HCT116 (cell line): ENCODE results near the gene FTL.

Source experiments
- TF ChIP-seq, protein P1 (sequence below), 3 experiments: fragments of 200-600 bp in 1 of 3; sonication (generic) in 1 of 3; IDR thresholded peaks in 2 of 3; conservative IDR thresholded peaks in 1 of 3; 2 replicates each; pipeline ENCODE4 v1.5.1; 2012 to 2017; ENCODE audit warnings: low read depth in 2 of 3, low read length in 2 of 3, antibody characterized with exemption in 1 of 3, borderline replicate concordance in 1 of 3, control low read depth in 1 of 3, mild to moderate bottlenecking in 1 of 3, mixed read lengths in 1 of 3, mixed run types in 1 of 3, moderate library complexity in 1 of 3; ENCODE audit not compliant: insufficient read depth in 1 of 3
- TF ChIP-seq, protein P2 (sequence below): IDR thresholded peaks from 2 replicates; pipeline ENCODE4 v1.6.1; 2012

DNA sequence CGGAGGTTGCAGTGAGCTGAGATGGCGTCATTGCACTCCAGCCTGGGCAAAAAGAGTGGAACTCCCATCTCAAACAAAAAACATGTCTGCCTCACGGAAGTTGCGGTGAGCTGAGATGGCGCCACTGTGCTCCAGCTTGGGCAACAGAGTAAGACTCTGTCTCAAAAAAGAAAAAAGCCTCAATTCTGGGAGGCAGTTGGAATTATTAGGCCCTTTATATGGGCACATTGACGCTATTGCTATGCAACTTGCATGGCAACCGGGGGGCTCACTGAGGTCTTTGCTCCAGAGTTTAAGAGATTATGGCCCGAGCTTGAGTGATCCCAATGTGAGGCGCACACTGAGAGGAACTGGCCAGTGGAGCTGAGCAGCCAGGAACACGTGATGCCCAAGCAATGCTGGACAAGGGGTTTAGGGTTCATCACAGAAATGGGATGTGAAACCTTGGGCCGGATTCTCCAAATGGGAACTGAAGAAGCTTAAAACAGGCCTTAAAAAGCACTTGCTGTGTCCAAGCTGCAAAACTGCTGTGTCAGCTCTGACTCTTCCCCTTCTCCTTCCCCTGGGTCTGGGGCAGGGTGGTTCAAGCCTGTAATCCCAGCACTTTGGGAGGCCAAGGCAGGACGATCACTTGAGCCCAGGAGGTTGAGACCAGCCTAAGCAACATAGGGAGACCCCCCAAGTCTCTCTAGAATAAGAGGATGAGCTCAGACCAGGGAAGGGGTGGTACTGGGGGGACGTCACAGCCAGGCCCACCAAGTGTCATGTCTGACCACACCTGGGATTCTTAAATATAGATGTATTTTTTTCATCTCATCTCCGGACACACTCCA, 2.5 kb downstream of the FTL start:
- TF ChIP-seq, protein P1, sequence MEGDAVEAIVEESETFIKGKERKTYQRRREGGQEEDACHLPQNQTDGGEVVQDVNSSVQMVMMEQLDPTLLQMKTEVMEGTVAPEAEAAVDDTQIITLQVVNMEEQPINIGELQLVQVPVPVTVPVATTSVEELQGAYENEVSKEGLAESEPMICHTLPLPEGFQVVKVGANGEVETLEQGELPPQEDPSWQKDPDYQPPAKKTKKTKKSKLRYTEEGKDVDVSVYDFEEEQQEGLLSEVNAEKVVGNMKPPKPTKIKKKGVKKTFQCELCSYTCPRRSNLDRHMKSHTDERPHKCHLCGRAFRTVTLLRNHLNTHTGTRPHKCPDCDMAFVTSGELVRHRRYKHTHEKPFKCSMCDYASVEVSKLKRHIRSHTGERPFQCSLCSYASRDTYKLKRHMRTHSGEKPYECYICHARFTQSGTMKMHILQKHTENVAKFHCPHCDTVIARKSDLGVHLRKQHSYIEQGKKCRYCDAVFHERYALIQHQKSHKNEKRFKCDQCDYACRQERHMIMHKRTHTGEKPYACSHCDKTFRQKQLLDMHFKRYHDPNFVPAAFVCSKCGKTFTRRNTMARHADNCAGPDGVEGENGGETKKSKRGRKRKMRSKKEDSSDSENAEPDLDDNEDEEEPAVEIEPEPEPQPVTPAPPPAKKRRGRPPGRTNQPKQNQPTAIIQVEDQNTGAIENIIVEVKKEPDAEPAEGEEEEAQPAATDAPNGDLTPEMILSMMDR (IDR thresholded peaks at IDR 0.05 in 2 of 3, conservative IDR thresholded peaks at IDR 0.05 in 1 of 3; ENCODE audit: borderline replicate concordance in 1 of 3, insufficient read depth in 1 of 3, low read depth in 2 of 3, low read length in 2 of 3) = no peak
- TF ChIP-seq, protein P2, sequence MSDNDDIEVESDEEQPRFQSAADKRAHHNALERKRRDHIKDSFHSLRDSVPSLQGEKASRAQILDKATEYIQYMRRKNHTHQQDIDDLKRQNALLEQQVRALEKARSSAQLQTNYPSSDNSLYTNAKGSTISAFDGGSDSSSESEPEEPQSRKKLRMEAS = peak; percentile 53; the same call in 1 of the 2 replicates
